WTC11 (cell line): ENCODE results near the gene MLH3. TPM values are rescaled to one million over a fixed set of nuclear protein-coding genes. Genes with fewer than 3 reads are reported as not detected.

Experiments
- ATAC-seq: fragments of 200-7000 bp; cut with Tn5 transposase; 2 replicates; pipeline ENCODE4 v1.10.0; 2021; ENCODE audit warnings: mild to moderate bottlenecking, moderate library complexity
- CTCF ChIA-PET: fragments of 300-600 bp; sonication (Branson Sonifier 250); formaldehyde crosslinking; loops from one replicate; lab custom pipeline; 2021; ENCODE audit warnings: antibody characterized with exemption; lab: Charles Lee
- POLR2A ChIA-PET: fragments of 350-600 bp; sonication (Branson Sonifier 250); formaldehyde crosslinking; loops from one replicate; lab custom pipeline; 2021; ENCODE audit warnings: antibody characterized with exemption; lab: Charles Lee
- DNase-seq: peaks from one replicate; pipeline ENCODE4 v3.0.0; 2021; ENCODE audit warnings: low spot score
- H3K27ac Mint-ChIP-seq: 2 replicates; pipeline ENCODE4 v1.8.0; 2021; ENCODE audit warnings: mixed read lengths
- H3K27me3 Mint-ChIP-seq: 2 replicates; pipeline ENCODE4 v1.8.0; 2021; ENCODE audit warnings: low read depth, mild to moderate bottlenecking, moderate library complexity, mixed read lengths
- H3K36me3 Mint-ChIP-seq: 2 replicates; pipeline ENCODE4 v1.8.0; 2021; ENCODE audit warnings: mixed read lengths
- H3K4me1 Mint-ChIP-seq: 2 replicates; pipeline ENCODE4 v1.8.0; 2022; ENCODE audit warnings: mixed read lengths
- H3K4me3 Mint-ChIP-seq: 2 replicates; pipeline ENCODE4 v1.8.0; 2021; ENCODE audit warnings: mild to moderate bottlenecking, moderate library complexity, mixed read lengths
- H3K9me3 Mint-ChIP-seq: 2 replicates; pipeline ENCODE4 v1.8.0; 2021; ENCODE audit warnings: mixed read lengths
- EMX1 ChIP-seq: fragments of 250-450 bp; sonication (Bioruptor Pico); IDR thresholded peaks from 2 replicates; pipeline ENCODE4 v1.8.0; 2021; ENCODE audit warnings: mild to moderate bottlenecking
- ETV6 ChIP-seq: sonication (generic); formaldehyde crosslinking; IDR thresholded peaks from 2 replicates; pipeline ENCODE4 v1.8.1; 2022; ENCODE audit warnings: mild to moderate bottlenecking, missing genetic modification reagents
- FOXK1 ChIP-seq: sonication (generic); formaldehyde crosslinking; IDR thresholded peaks from 2 replicates; pipeline ENCODE4 v1.8.0; 2022; ENCODE audit warnings: mild to moderate bottlenecking, moderate library complexity, missing genetic modification reagents
- NFYB ChIP-seq: sonication (generic); formaldehyde crosslinking; conservative IDR thresholded peaks from 2 replicates; pipeline ENCODE4 v1.8.0; 2022; ENCODE audit warnings: low read depth, missing genetic modification reagents
- NR1H2 ChIP-seq: sonication (generic); formaldehyde crosslinking; IDR thresholded peaks from 2 replicates; pipeline ENCODE4 v1.9.0; 2021; ENCODE audit warnings: mild to moderate bottlenecking, moderate library complexity, missing genetic modification reagents
- SMAD4 ChIP-seq: sonication (generic); formaldehyde crosslinking; IDR thresholded peaks from 2 replicates; pipeline ENCODE4 v1.8.0; 2022; ENCODE audit warnings: mild to moderate bottlenecking, missing genetic modification reagents
- SP1 ChIP-seq: sonication (generic); formaldehyde crosslinking; conservative IDR thresholded peaks from 2 replicates; pipeline ENCODE4 v1.8.1; 2022; ENCODE audit warnings: missing genetic modification reagents
- TCF7 ChIP-seq: sonication (generic); formaldehyde crosslinking; IDR thresholded peaks from 2 replicates; pipeline ENCODE4 v1.8.0; 2022; ENCODE audit warnings: mild to moderate bottlenecking, low read depth, missing genetic modification reagents, moderate library complexity
- ZBTB21 ChIP-seq: sonication (generic); formaldehyde crosslinking; IDR thresholded peaks from 2 replicates; pipeline ENCODE4 v1.8.1; 2023; ENCODE audit warnings: mild to moderate bottlenecking, missing genetic modification reagents, borderline replicate concordance
- ZNF671 ChIP-seq: fragments of 250-450 bp; sonication (Bioruptor Pico); IDR thresholded peaks from 2 replicates; pipeline ENCODE4 v1.8.0; 2021; ENCODE audit warnings: mild to moderate bottlenecking
- total RNA-seq: library from RNA; stranded (reverse); gene quantifications from 3 replicates; pipeline ENCODE4 v1.2.3, GENCODE V29; 2021
- TF ChIP-seq, protein P1 (sequence below): sonication (generic); formaldehyde crosslinking; IDR thresholded peaks from 2 replicates; pipeline ENCODE4 v1.8.1; 2022; ENCODE audit warnings: missing genetic modification reagents, borderline replicate concordance
- TF ChIP-seq, protein P2 (sequence below): sonication (generic); formaldehyde crosslinking; IDR thresholded peaks from 2 replicates; pipeline ENCODE4 v1.8.0; 2023; ENCODE audit warnings: missing genetic modification reagents, mild to moderate bottlenecking, borderline replicate concordance
- TF ChIP-seq, protein P3 (sequence below): fragments of 250-450 bp; sonication (Bioruptor Pico); IDR thresholded peaks from 2 replicates; pipeline ENCODE4 v1.9.0; 2021; ENCODE audit warnings: moderate library complexity, mild to moderate bottlenecking, inconsistent platforms, borderline replicate concordance
- TF ChIP-seq, protein P4 (sequence below): sonication (generic); formaldehyde crosslinking; IDR thresholded peaks from 2 replicates; pipeline ENCODE4 v1.8.0; 2022; ENCODE audit warnings: mild to moderate bottlenecking, missing genetic modification reagents
- TF ChIP-seq, protein P5 (sequence below): sonication (generic); formaldehyde crosslinking; IDR thresholded peaks from 2 replicates; pipeline ENCODE4 v1.8.1; 2023; ENCODE audit warnings: mild to moderate bottlenecking, missing genetic modification reagents, moderate library complexity
- TF ChIP-seq, protein P6 (sequence below): fragments of 250-450 bp; sonication (Bioruptor Pico); IDR thresholded peaks from 2 replicates; pipeline ENCODE4 v2.1.2; 2022; ENCODE audit warnings: mild to moderate bottlenecking, moderate library complexity

Gene MLH3
- total RNA-seq, 1 experiment from 2014 or later = 16.7 TPM

DNA sequence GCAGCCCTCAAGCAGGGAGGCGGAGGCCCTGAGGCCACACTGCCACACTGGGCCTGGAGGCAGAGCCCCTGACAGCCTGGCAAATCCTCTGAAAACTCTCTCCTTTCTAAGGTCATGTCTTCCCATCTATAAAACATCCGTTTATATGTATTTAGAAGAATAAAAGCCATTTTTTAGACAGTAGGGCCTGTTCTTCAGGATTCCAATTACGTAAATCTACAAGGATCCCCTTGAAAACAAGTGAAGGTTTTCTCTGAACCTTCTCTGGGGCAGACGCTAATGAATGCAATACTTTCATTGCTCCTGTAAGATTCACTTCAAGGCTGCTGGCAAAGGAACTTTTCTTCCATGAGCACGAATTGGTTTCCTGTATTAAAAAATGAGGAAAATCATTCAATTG is 35.8 kb downstream of the MLH3 start:
- H3K27ac Mint-ChIP-seq = no peak overlapping the region
- POLR2A ChIA-PET = no interaction called here
- H3K9me3 Mint-ChIP-seq = no peaks in the 10 kb centered on the region
- H3K36me3 Mint-ChIP-seq = peaks cover 24% of the 10 kb centered on the region
- ATAC-seq = no peak
- no peak overlapping the region for H3K4me3 Mint-ChIP-seq
- H3K27me3 Mint-ChIP-seq = no peaks in the 10 kb centered on the region
- DNase-seq = no peak
- no peaks in the 10 kb centered on the region for H3K4me1 Mint-ChIP-seq
- CTCF ChIA-PET = interaction anchor here (0.5 to 1.0 kb wide), 2 partner anchors 74 to 168 kb away, joined by 3 read pairs; no protein-coding TSS in a partner anchor
- TF ChIP-seq NFYB (no peak), NR1H2 (CRISPR knock-in tag) (no peak), ZNF671 (CRISPR knock-in tag) (no peak), SP1 (CRISPR knock-in tag) (no peak), FOXK1 (CRISPR knock-in tag) (no peak), EMX1 (CRISPR knock-in tag) (no peak), TCF7 (CRISPR knock-in tag) (no peak), SMAD4 (CRISPR knock-in tag) (no peak)
- TF ChIP-seq, protein P1, sequence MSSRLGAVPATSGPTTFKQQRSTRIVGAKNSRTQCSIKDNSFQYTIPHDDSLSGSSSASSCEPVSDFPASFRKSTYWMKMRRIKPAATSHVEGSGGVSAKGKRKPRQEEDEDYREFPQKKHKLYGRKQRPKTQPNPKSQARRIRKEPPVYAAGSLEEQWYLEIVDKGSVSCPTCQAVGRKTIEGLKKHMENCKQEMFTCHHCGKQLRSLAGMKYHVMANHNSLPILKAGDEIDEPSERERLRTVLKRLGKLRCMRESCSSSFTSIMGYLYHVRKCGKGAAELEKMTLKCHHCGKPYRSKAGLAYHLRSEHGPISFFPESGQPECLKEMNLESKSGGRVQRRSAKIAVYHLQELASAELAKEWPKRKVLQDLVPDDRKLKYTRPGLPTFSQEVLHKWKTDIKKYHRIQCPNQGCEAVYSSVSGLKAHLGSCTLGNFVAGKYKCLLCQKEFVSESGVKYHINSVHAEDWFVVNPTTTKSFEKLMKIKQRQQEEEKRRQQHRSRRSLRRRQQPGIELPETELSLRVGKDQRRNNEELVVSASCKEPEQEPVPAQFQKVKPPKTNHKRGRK (CRISPR knock-in tag) = no peak
- TF ChIP-seq, protein P2, sequence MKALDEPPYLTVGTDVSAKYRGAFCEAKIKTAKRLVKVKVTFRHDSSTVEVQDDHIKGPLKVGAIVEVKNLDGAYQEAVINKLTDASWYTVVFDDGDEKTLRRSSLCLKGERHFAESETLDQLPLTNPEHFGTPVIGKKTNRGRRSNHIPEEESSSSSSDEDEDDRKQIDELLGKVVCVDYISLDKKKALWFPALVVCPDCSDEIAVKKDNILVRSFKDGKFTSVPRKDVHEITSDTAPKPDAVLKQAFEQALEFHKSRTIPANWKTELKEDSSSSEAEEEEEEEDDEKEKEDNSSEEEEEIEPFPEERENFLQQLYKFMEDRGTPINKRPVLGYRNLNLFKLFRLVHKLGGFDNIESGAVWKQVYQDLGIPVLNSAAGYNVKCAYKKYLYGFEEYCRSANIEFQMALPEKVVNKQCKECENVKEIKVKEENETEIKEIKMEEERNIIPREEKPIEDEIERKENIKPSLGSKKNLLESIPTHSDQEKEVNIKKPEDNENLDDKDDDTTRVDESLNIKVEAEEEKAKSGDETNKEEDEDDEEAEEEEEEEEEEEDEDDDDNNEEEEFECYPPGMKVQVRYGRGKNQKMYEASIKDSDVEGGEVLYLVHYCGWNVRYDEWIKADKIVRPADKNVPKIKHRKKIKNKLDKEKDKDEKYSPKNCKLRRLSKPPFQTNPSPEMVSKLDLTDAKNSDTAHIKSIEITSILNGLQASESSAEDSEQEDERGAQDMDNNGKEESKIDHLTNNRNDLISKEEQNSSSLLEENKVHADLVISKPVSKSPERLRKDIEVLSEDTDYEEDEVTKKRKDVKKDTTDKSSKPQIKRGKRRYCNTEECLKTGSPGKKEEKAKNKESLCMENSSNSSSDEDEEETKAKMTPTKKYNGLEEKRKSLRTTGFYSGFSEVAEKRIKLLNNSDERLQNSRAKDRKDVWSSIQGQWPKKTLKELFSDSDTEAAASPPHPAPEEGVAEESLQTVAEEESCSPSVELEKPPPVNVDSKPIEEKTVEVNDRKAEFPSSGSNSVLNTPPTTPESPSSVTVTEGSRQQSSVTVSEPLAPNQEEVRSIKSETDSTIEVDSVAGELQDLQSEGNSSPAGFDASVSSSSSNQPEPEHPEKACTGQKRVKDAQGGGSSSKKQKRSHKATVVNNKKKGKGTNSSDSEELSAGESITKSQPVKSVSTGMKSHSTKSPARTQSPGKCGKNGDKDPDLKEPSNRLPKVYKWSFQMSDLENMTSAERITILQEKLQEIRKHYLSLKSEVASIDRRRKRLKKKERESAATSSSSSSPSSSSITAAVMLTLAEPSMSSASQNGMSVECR = no peak

DNA sequence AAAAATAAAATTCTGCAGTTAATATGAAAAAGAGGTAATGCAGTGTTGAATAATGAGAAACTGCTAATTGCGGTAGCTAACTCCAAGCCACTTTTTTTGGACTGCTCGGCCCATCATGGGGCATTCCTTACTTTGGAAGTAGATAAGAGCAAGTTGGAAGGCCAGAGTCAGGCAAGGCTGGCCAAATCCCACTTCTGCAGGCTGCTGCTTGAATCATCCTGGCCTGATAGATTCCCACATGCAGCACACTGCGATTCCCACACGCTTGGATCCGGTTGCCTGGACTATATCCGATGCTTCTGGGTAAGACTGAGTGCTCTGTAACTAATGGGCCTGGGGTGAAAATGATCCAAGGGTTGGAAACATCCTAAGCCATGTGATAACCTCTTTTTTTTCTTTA is 38.0 kb downstream of the MLH3 start:
- CTCF ChIA-PET = interaction anchor here (1.3 to 1.7 kb wide), 2 partner anchors 68 to 75 kb away, joined by 3 to 8 read pairs; no protein-coding TSS in a partner anchor
- ATAC-seq (no peak), DNase-seq (no peak)
- Mint-ChIP-seq H3K36me3 (peaks cover 31% of the 10 kb centered on the region), H3K4me3 (no peak overlapping the region), H3K27ac (no peak overlapping the region), H3K9me3 (no peaks in the 10 kb centered on the region), H3K4me1 (no peaks in the 10 kb centered on the region), H3K27me3 (no peaks in the 10 kb centered on the region)
- no peak for TF ChIP-seq ETV6
- TF ChIP-seq, protein P3, sequence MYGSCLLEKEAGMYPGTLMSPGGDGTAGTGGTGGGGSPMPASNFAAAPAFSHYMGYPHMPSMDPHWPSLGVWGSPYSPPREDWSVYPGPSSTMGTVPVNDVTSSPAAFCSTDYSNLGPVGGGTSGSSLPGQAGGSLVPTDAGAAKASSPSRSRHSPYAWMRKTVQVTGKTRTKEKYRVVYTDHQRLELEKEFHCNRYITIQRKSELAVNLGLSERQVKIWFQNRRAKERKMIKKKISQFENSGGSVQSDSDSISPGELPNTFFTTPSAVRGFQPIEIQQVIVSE (CRISPR knock-in tag) = no peak
- no peak for TF ChIP-seq ZBTB21 (CRISPR knock-in tag)
- TF ChIP-seq SMAD4 (CRISPR knock-in tag) = no peak
- TF ChIP-seq, protein P4, sequence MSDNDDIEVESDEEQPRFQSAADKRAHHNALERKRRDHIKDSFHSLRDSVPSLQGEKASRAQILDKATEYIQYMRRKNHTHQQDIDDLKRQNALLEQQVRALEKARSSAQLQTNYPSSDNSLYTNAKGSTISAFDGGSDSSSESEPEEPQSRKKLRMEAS (CRISPR knock-in tag) = no peak
- TF ChIP-seq, protein P5, sequence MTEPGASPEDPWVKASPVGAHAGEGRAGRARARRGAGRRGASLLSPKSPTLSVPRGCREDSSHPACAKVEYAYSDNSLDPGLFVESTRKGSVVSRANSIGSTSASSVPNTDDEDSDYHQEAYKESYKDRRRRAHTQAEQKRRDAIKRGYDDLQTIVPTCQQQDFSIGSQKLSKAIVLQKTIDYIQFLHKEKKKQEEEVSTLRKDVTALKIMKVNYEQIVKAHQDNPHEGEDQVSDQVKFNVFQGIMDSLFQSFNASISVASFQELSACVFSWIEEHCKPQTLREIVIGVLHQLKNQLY (CRISPR knock-in tag) = no peak
- TF ChIP-seq, protein P6, sequence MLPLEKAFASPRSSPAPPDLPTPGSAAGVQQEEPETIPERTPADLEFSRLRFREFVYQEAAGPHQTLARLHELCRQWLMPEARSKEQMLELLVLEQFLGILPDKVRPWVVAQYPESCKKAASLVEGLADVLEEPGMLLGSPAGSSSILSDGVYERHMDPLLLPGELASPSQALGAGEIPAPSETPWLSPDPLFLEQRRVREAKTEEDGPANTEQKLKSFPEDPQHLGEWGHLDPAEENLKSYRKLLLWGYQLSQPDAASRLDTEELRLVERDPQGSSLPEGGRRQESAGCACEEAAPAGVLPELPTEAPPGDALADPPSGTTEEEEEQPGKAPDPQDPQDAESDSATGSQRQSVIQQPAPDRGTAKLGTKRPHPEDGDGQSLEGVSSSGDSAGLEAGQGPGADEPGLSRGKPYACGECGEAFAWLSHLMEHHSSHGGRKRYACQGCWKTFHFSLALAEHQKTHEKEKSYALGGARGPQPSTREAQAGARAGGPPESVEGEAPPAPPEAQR (CRISPR knock-in tag) = no peak
- POLR2A ChIA-PET = no interaction called here
